Upper lobe of left lung (tissue), 6 donors: ENCODE results near the gene SPOCK1. TPM values are rescaled to one million over a fixed set of nuclear protein-coding genes. Genes with fewer than 3 reads are reported as not detected.
A peak's percentile ranks its signal among the peaks of the same experiment; 100 is the strongest.

ENCODE experiments used
- ATAC-seq, 2 donors: fragments of 200-7000 bp; cut with Tn5 transposase; one replicate each; pipeline ENCODE4 v1.9.1; 2022; ENCODE audit warnings: mild to moderate bottlenecking in 2 of 2, moderate library complexity in 2 of 2; ENCODE audit not compliant: low FRiP score in 2 of 2
- DNase-seq, 2 donors: peaks; one replicate each; pipeline ENCODE4 v3.0.0-alpha.2; 2019 to 2020
- H3K27ac ChIP-seq, 4 donors: fragments of 200-600 bp; sonication (generic); one replicate each; pipeline ENCODE4 v1.5.1; 2016 to 2019
- H3K27me3 ChIP-seq, 4 donors: fragments of 200-600 bp; sonication (generic); one replicate each; pipeline ENCODE4 v1.5.1; 2017 to 2019
- H3K36me3 ChIP-seq, 4 donors: fragments of 200-600 bp; sonication (generic); one replicate each; pipeline ENCODE4 v1.5.1; 2016 to 2019
- H3K4me1 ChIP-seq, 4 donors: fragments of 200-600 bp; sonication (generic); one replicate each; pipeline ENCODE4 v1.5.1; 2018 to 2019
- H3K4me3 ChIP-seq, 4 donors: fragments of 200-600 bp; sonication (generic); one replicate each; pipeline ENCODE4 v1.5.1; 2017 to 2019; ENCODE audit warnings: mild to moderate bottlenecking in 2 of 4, moderate library complexity in 1 of 4
- H3K9me3 ChIP-seq, 4 donors: fragments of 200-600 bp; sonication (generic); one replicate each; pipeline ENCODE4 v1.5.1; 2018 to 2019
- CTCF ChIP-seq, 6 experiments: fragments of 450-650 bp in 4 of 6; fragments of 200-600 bp in 2 of 6; sonication (generic) in 2 of 6; IDR thresholded peaks; one replicate each; pipeline ENCODE4 v1.5.1; 2016 to 2019; ENCODE audit warnings: antibody characterized with exemption in 6 of 6
- EP300 ChIP-seq, 4 donors: sonication (generic); formaldehyde crosslinking; IDR thresholded peaks; one replicate each; pipeline ENCODE4 v1.5.1; 2017; ENCODE audit warnings: antibody characterized with exemption in 4 of 4, control low read depth in 2 of 4
- POLR2A ChIP-seq, 4 donors: fragments of 450-650 bp; IDR thresholded peaks; one replicate each; pipeline ENCODE4 v1.5.1; 2016 to 2017; ENCODE audit warnings: antibody characterized with exemption in 4 of 4, mild to moderate bottlenecking in 2 of 4
- POLR2AphosphoS5 ChIP-seq, 2 donors: sonication (generic); formaldehyde crosslinking; IDR thresholded peaks; one replicate each; pipeline ENCODE4 v1.5.1; 2017; ENCODE audit warnings: antibody characterized with exemption in 2 of 2
- WGBS, 2 donors: methylation state at CpG; one replicate each; pipeline ENCODE4 v1.1.5; 2017 to 2018; 5-methylcytosine and 5-hydroxymethylcytosine counted together
- total RNA-seq, 6 donors: library from RNA; depleted of rRNA in 4 of 6; stranded (reverse); fragments of >200 nt in 4 of 6; gene quantifications; one replicate each; pipeline versions ENCODE4 v1.1.0 to v1.2.1, GENCODE V29; 2016 to 2021
- donor health status: DM: no; HTN: no; CAD: no; lungs with moderate emphysema.
- donor health status: DM: no; HTN: yes; CAD: no; lungs with severe emphysema.

The SPOCK1 gene
- total RNA-seq, 6 donors from 2014 or later = 0.33 to 16.6 (median 2.0) TPM; not detected in 1

- Histone ChIP-seq H3K27me3 (no peaks in the 10 kb centered on the region), H3K4me3 (no peak overlapping the region), H3K27ac (no peak overlapping the region), H3K36me3 (no peaks in the 10 kb centered on the region), H3K4me1 (no peaks in the 10 kb centered on the region), H3K9me3 (no peaks in the 10 kb centered on the region)
- 92 to 100% methylated on average over 2 of the region's 2 CpGs for WGBS, 2 donors
- TF ChIP-seq CTCF (IDR thresholded peaks at IDR 0.05) = no peak
- TF ChIP-seq POLR2AphosphoS5 (IDR thresholded peaks at IDR 0.05) = no peak
- no peak for TF ChIP-seq POLR2A (IDR thresholded peaks at IDR 0.05)
- TF ChIP-seq EP300 (IDR thresholded peaks at IDR 0.05) = no peak
- ATAC-seq (no peak), DNase-seq (no peak)
These were observed 184.0 kb downstream of the SPOCK1 start for GRCh38 chr5:137315109-137315508.

GRCh38 chr5:137313526-137314175 lies 185.5 kb downstream of the SPOCK1 start:
- Histone ChIP-seq H3K27me3 (no peaks in the 10 kb centered on the region), H3K36me3 (no peaks in the 10 kb centered on the region), H3K27ac (no peak overlapping the region), H3K9me3 (no peaks in the 10 kb centered on the region), H3K4me1 (no peaks in the 10 kb centered on the region), H3K4me3 (no peak overlapping the region)
- ATAC-seq = peak in 1 of 2 donors; percentile 52
- 68 to 85% methylated on average over 2 of the region's 2 CpGs for WGBS, 2 donors
- no peak for DNase-seq
- no peak for TF ChIP-seq POLR2AphosphoS5 (IDR thresholded peaks at IDR 0.05)
- no peak for TF ChIP-seq CTCF (IDR thresholded peaks at IDR 0.05)
- no peak for TF ChIP-seq EP300 (IDR thresholded peaks at IDR 0.05)

GRCh38 chr5:137312011-137312410 lies 187.1 kb downstream of the SPOCK1 start:
- no peaks in the 10 kb centered on the region for H3K27me3 ChIP-seq
- no peak overlapping the region for H3K27ac ChIP-seq
- TF ChIP-seq EP300 (IDR thresholded peaks at IDR 0.05) (no peak), CTCF (IDR thresholded peaks at IDR 0.05) (no peak), POLR2A (IDR thresholded peaks at IDR 0.05) (no peak), POLR2AphosphoS5 (IDR thresholded peaks at IDR 0.05) (no peak)
- H3K4me3 ChIP-seq = no peak overlapping the region
- WGBS, 2 donors = 81 to 88% methylated on average over 2 of the region's 2 CpGs
- H3K36me3 ChIP-seq = no peaks in the 10 kb centered on the region
- ATAC-seq = no peak
- DNase-seq = no peak
- no peaks in the 10 kb centered on the region for H3K9me3 ChIP-seq
- H3K4me1 ChIP-seq = no peaks in the 10 kb centered on the region

- Histone ChIP-seq H3K4me1 (no peaks in the 10 kb centered on the region), H3K4me3 (no peak overlapping the region), H3K36me3 (no peaks in the 10 kb centered on the region), H3K27me3 (no peaks in the 10 kb centered on the region), H3K9me3 (no peaks in the 10 kb centered on the region), H3K27ac (no peak overlapping the region)
- WGBS, 2 donors = 60 to 63% methylated on average over 5 of the region's 5 CpGs
- DNase-seq (no peak), ATAC-seq (no peak)
- TF ChIP-seq EP300 (IDR thresholded peaks at IDR 0.05) = no peak
- no peak for TF ChIP-seq CTCF (IDR thresholded peaks at IDR 0.05)
- no peak for TF ChIP-seq POLR2A (IDR thresholded peaks at IDR 0.05)
- TF ChIP-seq POLR2AphosphoS5 (IDR thresholded peaks at IDR 0.05) = no peak
These were observed 188.9 kb downstream of the SPOCK1 start for GRCh38 chr5:137310051-137310730.

- no peak for ATAC-seq
- Histone ChIP-seq H3K27me3 (no peaks in the 10 kb centered on the region), H3K9me3 (no peaks in the 10 kb centered on the region), H3K36me3 (no peaks in the 10 kb centered on the region), H3K4me3 (no peak overlapping the region), H3K4me1 (no peaks in the 10 kb centered on the region), H3K27ac (no peak overlapping the region)
- DNase-seq = no peak
- TF ChIP-seq POLR2AphosphoS5 (IDR thresholded peaks at IDR 0.05) = no peak
- TF ChIP-seq EP300 (IDR thresholded peaks at IDR 0.05) = no peak
- TF ChIP-seq CTCF (IDR thresholded peaks at IDR 0.05) = no peak
- no peak for TF ChIP-seq POLR2A (IDR thresholded peaks at IDR 0.05)
- WGBS, 2 donors = 87 to 96% methylated on average over 2 of the region's 2 CpGs
These were observed 189.8 kb downstream of the SPOCK1 start for GRCh38 chr5:137309290-137309689.
